AG09309 (cell line): ENCODE measurements around the gene ADCY9.

Source experiments
- DNase-seq: peaks from one replicate; pipeline ENCODE4 v3.0.0-alpha.2; 2010; ENCODE audit warnings: low read depth
- H3K4me3 ChIP-seq: 2 replicates; pipeline ENCODE4 v1.5.1; 2011; ENCODE audit warnings: mild to moderate bottlenecking, low read depth, low read length, moderate library complexity; ENCODE audit not compliant: control insufficient read depth
- TF ChIP-seq, protein P1 (sequence below): IDR thresholded peaks from 2 replicates; pipeline ENCODE4 v1.5.1; 2011; ENCODE audit warnings: mild to moderate bottlenecking, low read depth, low read length, inconsistent platforms; ENCODE audit not compliant: insufficient read depth, control insufficient read depth; ENCODE audit errors: missing control alignments

ADCY9 gene

DNA sequence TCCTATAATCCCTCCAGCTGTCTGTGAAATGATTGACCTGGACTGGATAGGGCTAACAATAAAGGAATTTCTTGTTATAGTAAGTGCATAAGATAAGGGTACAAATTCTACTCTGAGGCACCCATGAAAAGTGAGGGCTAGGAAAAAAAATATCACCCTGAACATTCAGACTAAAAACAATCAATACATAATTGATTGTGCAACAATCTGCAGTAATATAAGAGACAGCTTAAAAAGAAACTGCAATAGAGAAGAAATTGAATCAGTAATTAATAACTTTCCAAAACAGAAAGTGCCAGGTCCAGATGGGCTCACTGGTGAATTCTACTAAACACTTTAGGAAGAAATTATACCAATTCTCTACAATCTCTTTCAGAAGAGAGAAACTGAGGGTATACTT is 191.5 kb downstream of the ADCY9 start:
- no peak for DNase-seq
- no peak overlapping the region for H3K4me3 ChIP-seq
- TF ChIP-seq, protein P1, sequence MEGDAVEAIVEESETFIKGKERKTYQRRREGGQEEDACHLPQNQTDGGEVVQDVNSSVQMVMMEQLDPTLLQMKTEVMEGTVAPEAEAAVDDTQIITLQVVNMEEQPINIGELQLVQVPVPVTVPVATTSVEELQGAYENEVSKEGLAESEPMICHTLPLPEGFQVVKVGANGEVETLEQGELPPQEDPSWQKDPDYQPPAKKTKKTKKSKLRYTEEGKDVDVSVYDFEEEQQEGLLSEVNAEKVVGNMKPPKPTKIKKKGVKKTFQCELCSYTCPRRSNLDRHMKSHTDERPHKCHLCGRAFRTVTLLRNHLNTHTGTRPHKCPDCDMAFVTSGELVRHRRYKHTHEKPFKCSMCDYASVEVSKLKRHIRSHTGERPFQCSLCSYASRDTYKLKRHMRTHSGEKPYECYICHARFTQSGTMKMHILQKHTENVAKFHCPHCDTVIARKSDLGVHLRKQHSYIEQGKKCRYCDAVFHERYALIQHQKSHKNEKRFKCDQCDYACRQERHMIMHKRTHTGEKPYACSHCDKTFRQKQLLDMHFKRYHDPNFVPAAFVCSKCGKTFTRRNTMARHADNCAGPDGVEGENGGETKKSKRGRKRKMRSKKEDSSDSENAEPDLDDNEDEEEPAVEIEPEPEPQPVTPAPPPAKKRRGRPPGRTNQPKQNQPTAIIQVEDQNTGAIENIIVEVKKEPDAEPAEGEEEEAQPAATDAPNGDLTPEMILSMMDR, result no peak

DNA sequence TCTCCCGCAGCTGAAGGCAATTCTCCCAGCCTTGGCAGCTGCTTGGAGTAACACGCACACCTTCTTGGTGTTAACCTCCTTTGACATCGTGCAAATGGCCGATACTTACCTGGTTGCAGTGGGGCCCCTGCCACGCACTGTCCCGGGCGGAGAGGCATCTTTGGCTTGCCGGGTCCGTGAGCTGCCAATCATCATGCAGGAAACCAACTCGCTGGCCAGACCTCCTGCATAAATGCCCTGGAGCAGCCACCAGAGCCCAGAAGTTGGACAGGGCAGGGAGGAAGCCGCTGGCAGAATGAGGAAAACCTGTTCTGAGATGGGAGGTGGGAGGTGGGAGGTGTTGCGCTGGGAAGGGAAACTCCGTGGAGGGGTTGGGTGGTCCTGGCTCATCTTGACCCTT is 194.0 kb downstream of the ADCY9 start:
- DNase-seq, result no peak
- no peak overlapping the region for H3K4me3 ChIP-seq
- TF ChIP-seq, protein P1, result no peak

DNA sequence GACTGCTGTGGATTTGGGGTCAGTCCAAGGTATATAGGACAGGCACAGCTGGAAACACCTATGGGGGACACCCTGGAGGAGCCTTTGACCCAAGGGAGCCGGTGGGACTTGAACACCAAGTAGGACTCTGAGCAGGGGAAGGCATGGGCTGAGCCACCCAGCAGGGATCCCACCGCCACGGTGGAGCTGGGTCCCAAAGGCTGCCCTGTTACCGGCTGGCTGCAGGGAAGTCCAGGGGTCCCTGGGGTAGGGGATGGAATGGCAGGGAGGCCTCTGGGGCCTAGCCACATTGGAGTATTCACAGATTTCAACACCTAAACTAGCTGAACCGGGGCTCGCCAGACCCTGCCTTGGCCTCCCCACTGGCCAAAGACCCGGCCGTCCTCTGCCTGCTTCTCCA is 196.0 kb downstream of the ADCY9 start:
- no peak overlapping the region for H3K4me3 ChIP-seq
- TF ChIP-seq, protein P1, result no peak

DNA sequence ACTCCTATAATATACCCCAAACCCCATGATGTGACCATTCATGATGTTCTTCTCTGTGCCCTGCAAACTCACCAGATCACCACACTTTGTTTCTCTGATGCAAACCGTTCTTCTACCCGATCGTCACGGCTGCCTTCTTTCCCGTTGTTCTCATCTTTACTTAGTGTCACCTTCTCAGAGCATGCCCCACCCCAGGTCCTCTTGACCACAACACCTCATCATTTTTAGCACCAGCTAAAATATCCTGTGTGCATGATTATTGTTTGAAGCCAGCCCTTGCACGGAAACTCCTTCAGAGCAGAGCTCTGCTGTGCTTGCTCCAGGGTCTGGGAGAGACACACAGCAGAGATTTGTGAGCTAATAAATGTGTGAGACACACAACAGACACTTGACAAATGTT is 196.8 kb downstream of the ADCY9 start:
- H3K4me3 ChIP-seq, result no peak overlapping the region
- TF ChIP-seq, protein P1, result no peak
- DNase-seq, result no peak

More for the DNA sequence above, 196.0 kb downstream of the ADCY9 start:
- DNase-seq, result no peak

DNA sequence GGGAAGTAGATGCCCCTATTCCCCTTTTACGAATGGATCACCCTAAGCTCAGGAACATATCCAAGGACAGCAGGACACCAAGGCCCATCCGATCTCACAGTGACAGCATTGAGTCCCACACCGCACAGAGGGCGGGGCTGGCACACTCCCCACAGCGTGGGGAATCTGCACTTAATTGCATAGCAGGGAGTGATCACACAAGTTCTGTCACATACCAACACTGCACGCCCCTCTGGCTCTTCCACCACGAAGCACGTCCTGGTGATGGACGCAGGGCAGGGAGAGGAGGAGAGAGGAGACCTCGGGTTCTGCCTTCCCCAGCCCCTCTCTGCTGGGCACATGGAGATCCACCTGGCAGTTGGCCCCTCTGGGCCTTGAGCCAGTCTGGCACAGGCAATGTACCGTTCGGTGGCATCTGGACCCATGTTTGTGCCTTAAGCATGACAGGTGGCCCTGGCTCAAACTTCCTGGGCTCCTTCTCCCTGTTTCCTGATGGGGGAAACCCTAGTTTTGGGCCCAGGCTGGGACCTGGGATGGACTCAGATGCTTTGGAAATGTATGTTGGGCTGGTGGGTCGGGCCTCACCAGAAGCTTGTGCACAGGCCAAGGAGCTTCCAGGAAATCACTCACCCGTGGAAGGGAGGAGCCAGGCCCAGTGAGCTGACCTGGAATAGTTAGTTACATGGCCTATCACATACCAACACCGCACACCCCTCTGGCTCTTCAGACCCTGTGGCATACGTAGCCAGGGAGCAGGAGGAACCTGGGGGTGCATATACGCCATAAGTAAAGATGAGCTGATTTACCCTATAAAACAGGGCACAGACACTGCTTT is 200.6 kb downstream of the ADCY9 start:
- no peak overlapping the region for H3K4me3 ChIP-seq
- DNase-seq, result no peak
- TF ChIP-seq, protein P1, result no peak

DNA sequence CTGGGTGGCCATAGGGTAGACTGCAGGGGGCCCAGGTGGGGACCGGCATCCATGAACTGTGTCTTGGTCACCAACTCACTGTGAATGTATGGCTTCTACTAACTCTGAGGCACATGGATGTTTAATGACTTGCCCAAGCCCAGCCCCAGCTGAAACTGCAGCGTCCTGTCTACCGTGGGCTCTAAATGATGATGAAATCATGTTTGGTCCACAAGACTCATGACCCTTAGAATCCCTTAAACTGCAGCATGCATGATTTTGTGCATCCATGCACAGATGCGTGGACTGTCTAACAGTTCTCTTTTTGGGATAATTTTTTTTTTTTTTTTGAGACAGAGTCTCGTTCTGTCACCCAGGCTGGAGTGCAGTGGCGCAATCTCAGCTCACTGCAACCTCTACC is 203.3 kb downstream of the ADCY9 start:
- H3K4me3 ChIP-seq, result no peak overlapping the region
- DNase-seq, result no peak
- TF ChIP-seq, protein P1, result no peak
